Measurements from ENCODE around the gene ERAP2.
A peak's percentile ranks its signal among the peaks of the same experiment; 100 is the strongest.
"Not testable (repeated sequence)": the region's sequence is repeated elsewhere in the genome, so short reads cannot be mapped to it uniquely, and the experiment has no call there.

ERAP2 gene

GRCh38 chr5:96876292-96876850 is at the start of gene ERAP2:
ERAP2 (plus strand) TSS chr5:96876500; CDS start chr5:96879686, 3,186 bp downstream.
- FAIRE-seq (peak; percentile 87), DNase-seq (ENCODE audit: insufficient read length, low spot score) (no peak)

- FAIRE-seq (no peak), DNase-seq (ENCODE audit: insufficient read length, low spot score) (no peak)
Observed at GRCh38 chr5:96829297-96829696, 47.0 kb upstream of the ERAP2 start.

- DNase-seq (ENCODE audit: insufficient read length, low spot score) (no peak), FAIRE-seq (no peak)
Observed at GRCh38 chr5:96834016-96834415, 42.3 kb upstream of the ERAP2 start.

- DNase-seq (ENCODE audit: insufficient read length, low spot score), result no peak
- peak; percentile 83 for FAIRE-seq
Observed at GRCh38 chr5:96835791-96836191, 40.5 kb upstream of the ERAP2 start.

GRCh38 chr5:96836817-96837216 is 39.5 kb upstream of the ERAP2 start:
- FAIRE-seq (no peak), DNase-seq (ENCODE audit: insufficient read length, low spot score) (no peak)

GRCh38 chr5:96837303-96837702 is 39.0 kb upstream of the ERAP2 start:
- FAIRE-seq, result no peak
- DNase-seq (ENCODE audit: insufficient read length, low spot score), result no peak

- DNase-seq (ENCODE audit: insufficient read length, low spot score), result no peak
- no peak for FAIRE-seq
Observed at GRCh38 chr5:96838201-96839070, 37.9 kb upstream of the ERAP2 start.

- DNase-seq (ENCODE audit: insufficient read length, low spot score) (no peak), FAIRE-seq (no peak)
Observed at GRCh38 chr5:96839071-96839592, 37.2 kb upstream of the ERAP2 start.

GRCh38 chr5:96841931-96842330 is 34.4 kb upstream of the ERAP2 start:
- not testable (repeated sequence) for DNase-seq (ENCODE audit: insufficient read length, low spot score); FAIRE-seq

GRCh38 chr5:96843140-96843539 is 33.2 kb upstream of the ERAP2 start:
- FAIRE-seq (no peak), DNase-seq (ENCODE audit: insufficient read length, low spot score) (no peak)

- FAIRE-seq (no peak), DNase-seq (ENCODE audit: insufficient read length, low spot score) (no peak)
Observed at GRCh38 chr5:96844481-96844990, 31.8 kb upstream of the ERAP2 start.

GRCh38 chr5:96851312-96852062 is 24.8 kb upstream of the ERAP2 start:
- DNase-seq (ENCODE audit: insufficient read length, low spot score), result no peak
- FAIRE-seq, result no peak

- DNase-seq (ENCODE audit: insufficient read length, low spot score) (no peak), FAIRE-seq (no peak)
Observed at GRCh38 chr5:96852759-96853158, 23.5 kb upstream of the ERAP2 start.

- DNase-seq (ENCODE audit: insufficient read length, low spot score) (no peak), FAIRE-seq (no peak)
Observed at GRCh38 chr5:96854067-96854466, 22.2 kb upstream of the ERAP2 start.

GRCh38 chr5:96855031-96855872 is 21.0 kb upstream of the ERAP2 start:
- no peak for DNase-seq (ENCODE audit: insufficient read length, low spot score)
- no peak for FAIRE-seq

GRCh38 chr5:96856371-96856770 is 19.9 kb upstream of the ERAP2 start:
- FAIRE-seq (no peak), DNase-seq (ENCODE audit: insufficient read length, low spot score) (no peak)

- DNase-seq (ENCODE audit: insufficient read length, low spot score) (no peak), FAIRE-seq (no peak)
Observed at GRCh38 chr5:96857454-96857853, 18.8 kb upstream of the ERAP2 start.

- DNase-seq (ENCODE audit: insufficient read length, low spot score) (no peak), FAIRE-seq (no peak)
Observed at GRCh38 chr5:96857924-96858323, 18.4 kb upstream of the ERAP2 start.

- no peak for FAIRE-seq
- no peak for DNase-seq (ENCODE audit: insufficient read length, low spot score)
Observed at GRCh38 chr5:96859375-96859774, 16.9 kb upstream of the ERAP2 start.

GRCh38 chr5:96861076-96861475 is 15.2 kb upstream of the ERAP2 start:
- DNase-seq (ENCODE audit: insufficient read length, low spot score) (no peak), FAIRE-seq (peak; percentile 86)
